ENCODE measurements around the gene LRRC23. TPM values are rescaled to one million over a fixed set of nuclear protein-coding genes. Genes with fewer than 3 reads are reported as not detected.

Gene LRRC23
- total and polyA plus RNA-seq, 9 of the 15 experiments (the other 6 are each of a cell fraction or from before 2014, with no cell fraction given): 2.2 to 7.0 (median 3.0) TPM

DNA sequence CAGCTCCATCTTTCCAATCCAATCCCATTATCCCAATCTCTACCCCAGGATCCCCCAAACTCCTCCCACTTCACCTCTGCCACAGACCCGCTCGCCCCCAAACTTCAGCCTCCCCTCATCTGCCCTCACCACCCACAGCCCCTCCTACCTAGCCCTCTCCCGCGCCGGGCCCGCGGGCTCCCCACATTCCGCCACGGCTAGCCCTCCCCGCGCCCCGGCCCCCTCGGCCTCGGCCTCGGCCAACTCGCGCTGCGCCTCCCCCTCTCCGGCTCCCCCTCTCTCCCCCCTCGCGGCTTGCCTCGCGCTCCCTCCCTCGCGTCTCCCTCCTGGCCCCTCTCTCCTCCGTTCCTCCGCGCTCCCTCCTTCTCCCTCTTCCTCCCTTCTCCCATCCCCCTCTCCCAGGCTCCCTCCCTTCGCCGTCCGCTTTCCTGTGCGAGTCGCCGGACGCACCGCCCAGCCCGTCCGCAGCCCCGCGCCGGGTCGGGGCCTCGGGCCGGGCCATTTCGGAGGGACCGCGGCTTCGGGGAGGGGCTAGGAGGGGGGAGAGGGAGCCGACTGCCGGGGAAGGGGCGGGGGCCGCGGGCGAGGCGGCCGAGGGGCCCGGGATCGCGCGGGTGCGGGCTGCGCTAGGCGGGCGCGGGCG is 22.9 kb downstream of the LRRC23 start, which contains the start of gene ATN1 (continued):
- TF ChIP-seq BCLAF1 (IDR thresholded peaks at IDR 0.05; ENCODE audit: borderline replicate concordance in 1 of 2, control insufficient read depth in 1 of 2, low read depth in 2 of 2, low read length in 1 of 2) (no peak), PRPF4 (IDR thresholded peaks at IDR 0.05; ENCODE audit: insufficient read depth, low read depth, low read length, poor library complexity, severe bottlenecking) (no peak), ZKSCAN1 (IDR thresholded peaks at IDR 0.05; ENCODE audit: low read depth, low read length) (no peak), ZNF507 (tag; conservative IDR thresholded peaks at IDR 0.05) (no peak), PCBP2 (IDR thresholded peaks at IDR 0.05; ENCODE audit: low read depth, low read length, poor library complexity, severe bottlenecking) (no peak), PHB2 (IDR thresholded peaks at IDR 0.05; ENCODE audit: low read depth) (no peak), PRDM10 (IDR thresholded peaks at IDR 0.05; ENCODE audit: partially characterized antibody) (peak; percentile 60), PHTF2 (CRISPR knock-in tag; IDR thresholded peaks at IDR 0.05) (no peak), RBFOX2 (IDR thresholded peaks at IDR 0.05; ENCODE audit: low read depth, low read length) (peak; percentile 78), LEF1 (IDR thresholded peaks at IDR 0.05) (peak; percentile 36; the same call in 1 of the 2 replicates), ZBTB5 (IDR thresholded peaks at IDR 0.05) (no peak), JUNB (CRISPR knock-in tag; conservative IDR thresholded peaks at IDR 0.05) (no peak), FOXP4 (CRISPR knock-in tag; IDR thresholded peaks at IDR 0.05; ENCODE audit: borderline replicate concordance) (0 out of 2 replicates have a peak, but pooled peaks have one; percentile 19)
- TF ChIP-seq, protein P1, sequence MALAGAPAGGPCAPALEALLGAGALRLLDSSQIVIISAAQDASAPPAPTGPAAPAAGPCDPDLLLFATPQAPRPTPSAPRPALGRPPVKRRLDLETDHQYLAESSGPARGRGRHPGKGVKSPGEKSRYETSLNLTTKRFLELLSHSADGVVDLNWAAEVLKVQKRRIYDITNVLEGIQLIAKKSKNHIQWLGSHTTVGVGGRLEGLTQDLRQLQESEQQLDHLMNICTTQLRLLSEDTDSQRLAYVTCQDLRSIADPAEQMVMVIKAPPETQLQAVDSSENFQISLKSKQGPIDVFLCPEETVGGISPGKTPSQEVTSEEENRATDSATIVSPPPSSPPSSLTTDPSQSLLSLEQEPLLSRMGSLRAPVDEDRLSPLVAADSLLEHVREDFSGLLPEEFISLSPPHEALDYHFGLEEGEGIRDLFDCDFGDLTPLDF (CRISPR knock-in tag; IDR thresholded peaks at IDR 0.05): no peak
